Activated T-cell treated with anti-CD3 and anti-CD28 coated beads for 24 hours (primary cell): Measurements from ENCODE around the gene ZNF428.
"Not testable (repeated sequence)": the region's sequence is repeated elsewhere in the genome, so short reads cannot be mapped to it uniquely, and the experiment has no call there.

Source experiments
- DNase-seq: peaks from one replicate; pipeline ENCODE4 v3.0.0-alpha.2; 2020; ENCODE audit warnings: low read depth

Gene ZNF428

DNA sequence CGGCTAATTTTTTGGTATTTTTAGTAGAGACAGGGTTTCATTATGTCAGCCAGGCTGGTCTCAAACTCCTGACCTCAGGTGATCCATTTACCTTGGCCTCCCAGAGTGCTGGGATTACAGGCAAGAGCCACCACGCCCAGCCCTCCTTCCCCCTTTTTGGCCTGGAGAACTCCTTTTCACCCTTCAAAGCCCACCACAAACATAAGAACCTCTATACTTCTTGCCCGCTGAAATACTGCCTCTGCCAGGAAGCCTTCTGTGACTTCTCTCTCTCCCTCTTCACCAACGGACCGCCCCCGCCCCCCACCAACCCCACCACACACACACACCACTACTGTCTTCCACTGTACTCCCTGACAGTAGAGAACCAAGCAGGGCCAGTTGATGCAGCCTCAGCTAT, 2.5 kb downstream of the ZNF428 start:
- no peak for DNase-seq

DNA sequence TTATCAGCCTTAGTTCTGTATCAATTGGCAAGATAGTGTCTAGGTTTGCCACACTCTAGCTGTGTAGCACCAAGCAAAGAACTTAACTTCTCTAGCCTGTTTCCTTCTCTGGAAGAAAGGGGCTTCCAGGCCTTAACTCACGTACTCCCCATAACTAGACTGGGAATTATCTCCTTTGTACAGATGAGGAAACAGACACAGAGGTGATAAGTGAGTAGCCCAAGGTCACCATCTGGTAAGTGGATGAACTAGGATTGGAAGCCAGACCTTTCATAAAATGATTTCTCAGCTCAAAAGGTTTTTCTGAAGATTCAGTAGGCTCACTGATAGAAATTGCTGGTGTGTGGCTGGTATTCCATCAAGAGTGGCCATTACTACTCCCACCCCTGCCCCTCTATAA, 3.1 kb downstream of the ZNF428 start:
- no peak for DNase-seq

DNA sequence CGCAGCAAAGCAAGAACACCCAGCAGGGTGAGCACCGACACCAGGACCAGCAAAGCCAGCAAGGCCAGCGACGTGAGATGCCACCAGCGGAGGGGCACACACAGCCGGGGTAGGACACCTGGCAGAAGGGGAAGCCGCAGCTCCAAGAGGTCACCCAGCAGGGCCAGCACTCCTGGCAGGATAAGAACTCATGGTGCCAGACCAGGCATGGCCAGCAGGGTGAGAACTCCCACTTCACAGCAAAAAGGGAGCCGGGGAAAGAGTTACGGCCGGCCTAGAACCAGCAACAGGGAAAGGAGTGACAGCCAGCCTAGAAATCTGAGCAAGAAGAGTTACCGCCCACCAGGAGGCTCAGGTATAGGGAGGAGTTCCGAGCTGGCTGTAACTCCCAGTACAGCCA, 7.1 kb downstream of the ZNF428 start:
- no peak for DNase-seq

DNA sequence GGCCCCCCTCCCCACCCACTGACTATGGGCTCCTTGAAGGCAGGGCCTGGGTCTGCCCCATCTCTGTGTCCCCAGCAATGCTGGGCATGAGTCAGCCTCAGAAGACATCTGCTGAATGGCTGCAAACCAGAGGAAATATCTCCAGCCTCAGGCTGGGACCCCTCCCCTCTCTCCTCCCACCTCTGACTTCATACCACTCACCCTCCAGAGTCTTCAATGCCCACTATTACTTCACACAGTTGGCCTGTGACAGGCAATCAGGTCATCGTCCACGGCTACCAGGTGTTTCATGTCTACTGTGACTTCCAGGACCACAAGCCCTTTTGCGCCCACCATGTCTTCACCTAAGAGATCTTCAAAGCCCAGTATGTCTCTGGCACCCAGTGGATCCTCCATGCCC, 7.6 kb downstream of the ZNF428 start, which contains the start of gene SRRM5:
Gene SRRM5, plus strand, starts transcription at position 301 of the 400 bp plus-strand sequence. Its CDS starts 34 bp downstream, at position 335.
- DNase-seq, result no peak

DNA sequence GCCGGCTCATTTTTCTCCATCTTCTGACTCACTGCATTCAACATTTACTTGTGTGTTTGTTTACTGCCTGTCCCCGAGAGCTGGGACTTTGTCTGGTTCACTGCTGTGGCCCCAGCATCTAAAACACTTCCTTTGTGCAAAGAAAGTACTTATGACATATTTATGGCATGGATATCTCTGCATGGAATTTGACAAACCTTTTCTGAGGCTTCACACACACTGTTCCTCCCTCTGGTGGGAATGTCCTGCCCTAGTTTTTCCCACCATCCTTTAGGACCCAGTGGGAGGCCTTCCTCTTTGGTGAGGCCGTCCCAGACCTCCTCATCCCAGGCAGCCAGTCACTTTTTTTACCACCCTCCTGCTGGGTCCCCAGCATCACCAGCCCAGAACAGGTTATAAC, 8.9 kb downstream of the ZNF428 start:
- DNase-seq, result no peak

DNA sequence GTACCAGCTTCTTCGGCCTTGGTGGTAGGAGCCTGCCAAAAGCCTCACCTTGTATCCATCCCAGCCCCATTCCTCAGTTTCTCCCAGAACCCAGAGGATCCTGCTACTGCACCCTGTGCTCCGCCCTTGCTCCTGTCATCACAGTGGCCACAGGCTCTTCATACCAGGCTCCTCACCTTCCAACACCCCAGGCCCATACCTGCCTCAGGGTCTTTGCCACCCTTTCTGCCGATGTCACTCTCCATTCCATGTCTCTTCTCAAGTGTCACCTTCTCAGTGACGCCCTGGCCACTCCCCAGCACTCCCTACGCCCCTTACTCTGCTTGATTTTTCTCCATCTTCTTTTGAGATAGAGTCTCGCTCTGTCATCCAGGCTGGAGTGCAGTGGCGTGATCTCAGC, 9.6 kb downstream of the ZNF428 start:
- DNase-seq, result no peak

DNA sequence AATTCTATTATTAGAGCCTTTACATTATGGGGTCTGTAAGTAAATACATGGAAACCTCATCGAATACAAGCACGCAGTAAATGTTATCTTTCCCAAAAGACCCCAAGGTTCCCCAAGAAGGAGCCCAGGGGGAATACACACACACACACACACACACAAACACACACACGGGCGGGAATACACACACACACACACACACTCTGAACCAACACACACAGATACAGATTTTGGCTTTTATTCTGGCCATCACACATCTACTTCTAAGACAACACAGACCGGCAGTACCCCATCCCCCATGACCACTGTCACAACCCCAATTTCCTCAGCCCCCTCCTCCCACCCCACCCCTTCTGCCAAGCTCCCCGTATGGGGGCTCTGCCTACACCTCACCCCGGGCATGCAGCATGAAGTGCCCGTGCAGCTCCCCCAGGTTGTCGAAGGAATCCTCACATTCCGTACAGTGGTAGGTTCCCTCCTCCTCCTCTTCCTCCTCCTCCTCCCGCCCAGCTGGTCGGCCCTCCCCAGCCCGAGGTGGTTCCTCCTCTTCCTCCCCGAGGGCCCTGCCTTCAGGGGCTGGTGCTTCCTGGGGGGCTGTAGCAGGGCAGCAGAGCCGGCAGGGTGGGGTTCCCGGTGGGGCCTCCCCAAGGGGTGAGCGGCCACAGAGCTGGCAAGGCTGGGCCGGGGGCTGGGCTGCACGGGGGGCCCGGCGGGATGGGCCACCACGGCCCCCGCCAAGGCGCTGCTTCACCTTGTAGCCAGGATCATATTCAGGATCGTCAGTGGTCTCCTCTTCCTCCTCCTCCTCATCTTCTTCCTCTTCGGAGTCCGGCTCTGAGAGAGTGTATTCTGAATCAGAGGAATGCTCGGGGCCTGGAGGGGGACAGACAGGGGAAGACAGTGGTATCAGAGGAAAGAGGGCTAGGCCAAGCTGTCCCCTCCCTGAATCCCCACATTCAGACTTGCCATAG, 11.9 kb downstream of the ZNF428 start:
- no peak for DNase-seq

DNA sequence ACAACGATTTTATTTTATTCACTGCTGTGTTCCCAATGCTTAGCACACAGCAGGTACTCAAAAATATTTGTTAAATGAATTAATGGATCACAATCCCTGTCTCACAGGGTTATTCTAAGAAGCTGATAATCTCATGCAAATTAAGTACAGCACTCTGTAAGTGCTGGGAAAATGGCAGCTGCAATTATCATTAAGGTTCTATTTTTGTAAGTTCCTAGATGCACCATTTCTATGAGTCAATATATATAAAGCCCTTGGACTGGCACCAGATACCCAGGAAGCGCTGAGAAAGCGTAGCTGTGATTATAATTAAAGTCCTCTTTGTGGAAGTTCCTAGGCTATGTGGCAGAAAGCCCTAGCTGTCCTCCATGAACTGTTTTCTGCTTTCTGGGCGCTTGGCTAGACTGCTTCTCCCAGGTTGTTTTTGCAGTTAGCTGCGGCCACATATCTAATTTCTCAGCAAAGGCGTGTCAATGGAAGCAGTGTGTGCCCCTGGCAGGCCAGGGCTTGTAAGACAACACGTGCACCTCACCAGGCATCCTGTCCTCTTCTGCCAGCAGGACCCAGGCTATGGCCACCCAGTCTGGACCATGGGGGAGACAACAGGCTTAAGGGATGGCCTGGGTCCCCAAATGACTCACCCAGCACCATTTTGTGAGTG, 12.7 kb downstream of the ZNF428 start:
- DNase-seq, result no peak

DNA sequence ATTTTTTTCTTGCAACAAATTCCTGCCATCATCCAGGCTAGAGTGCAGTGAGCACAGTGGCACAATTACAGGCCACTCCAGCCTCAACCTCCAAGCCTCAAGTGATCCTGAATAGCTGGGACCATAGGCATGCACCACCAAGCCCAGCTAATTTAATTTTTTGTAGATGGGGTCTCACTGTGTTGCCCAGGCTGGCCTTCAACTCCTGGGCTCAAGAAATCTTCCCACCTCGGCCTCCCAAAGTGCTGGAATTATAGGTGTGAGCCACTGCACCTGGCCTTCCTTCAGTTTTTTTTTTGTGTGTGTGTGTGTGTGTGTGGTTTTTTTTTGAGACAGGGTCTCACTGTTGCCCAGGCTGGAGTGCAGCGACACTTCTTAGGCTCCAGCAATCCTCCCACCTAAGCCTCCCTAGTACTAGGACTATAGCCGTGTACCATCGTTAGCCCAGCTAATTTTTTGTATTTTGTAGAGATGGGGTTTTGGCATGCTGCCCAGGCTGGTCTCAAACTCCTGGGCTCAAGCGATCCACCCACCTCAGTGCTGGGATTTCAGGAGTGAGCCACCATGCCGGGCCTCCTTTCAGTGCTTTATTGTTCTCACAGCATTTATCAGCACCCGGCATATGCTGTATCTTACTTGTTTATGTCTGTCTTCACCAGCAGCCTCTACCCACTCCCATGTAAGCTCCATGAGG, 13.4 kb downstream of the ZNF428 start:
- DNase-seq, result no peak

DNA sequence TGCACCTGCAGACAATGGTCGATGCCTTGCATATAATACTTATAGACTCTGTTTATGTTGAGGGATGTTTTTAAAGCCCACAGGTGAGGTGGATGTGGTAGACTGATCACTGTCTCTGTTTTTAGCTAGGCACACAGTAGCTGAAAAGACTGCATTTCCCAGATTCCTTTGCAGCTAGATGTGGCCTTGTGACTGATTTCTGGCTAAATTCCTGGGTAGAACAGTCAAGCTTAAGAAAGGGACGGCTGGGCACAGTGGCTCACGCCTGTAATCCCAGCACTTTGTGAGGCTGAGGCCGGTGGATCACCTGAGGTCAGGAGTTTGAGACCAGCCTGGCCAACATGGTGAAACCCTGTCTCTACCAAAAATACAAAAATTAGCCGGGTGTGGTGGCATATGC, 19.1 kb downstream of the ZNF428 start:
- DNase-seq, result not testable (repeated sequence)

DNA sequence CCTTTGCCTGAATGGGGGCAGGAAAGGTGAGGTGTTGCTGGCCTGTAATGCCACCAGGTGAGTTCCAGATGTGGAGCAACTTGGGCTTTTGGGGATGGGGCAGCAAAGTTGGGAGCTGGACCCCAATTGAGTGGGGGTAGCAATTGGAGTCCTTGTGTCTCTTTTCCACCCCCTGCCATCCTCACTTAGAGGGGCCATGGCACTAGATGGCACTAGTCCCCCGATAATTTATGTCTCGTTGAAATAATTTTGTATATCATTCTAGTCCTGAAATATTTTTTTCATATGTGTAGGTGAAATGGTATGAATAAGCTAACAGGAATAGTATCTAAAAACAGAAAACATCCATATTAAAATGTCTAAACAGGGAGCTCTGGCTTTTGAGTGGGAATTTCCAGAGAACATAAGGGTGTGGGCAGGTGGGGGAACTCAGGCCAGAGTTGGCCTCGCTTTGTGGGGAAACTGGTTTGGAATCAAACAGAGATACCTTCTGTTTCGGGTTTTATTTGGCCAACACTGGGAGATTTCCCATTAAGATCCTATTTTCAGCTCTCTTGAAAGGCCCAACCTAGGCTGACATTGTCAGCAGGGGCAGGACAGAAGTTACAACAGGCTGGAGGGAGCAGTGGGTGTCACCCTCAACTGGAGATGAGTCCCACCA, 19.7 kb downstream of the ZNF428 start:
- DNase-seq, result no peak

DNA sequence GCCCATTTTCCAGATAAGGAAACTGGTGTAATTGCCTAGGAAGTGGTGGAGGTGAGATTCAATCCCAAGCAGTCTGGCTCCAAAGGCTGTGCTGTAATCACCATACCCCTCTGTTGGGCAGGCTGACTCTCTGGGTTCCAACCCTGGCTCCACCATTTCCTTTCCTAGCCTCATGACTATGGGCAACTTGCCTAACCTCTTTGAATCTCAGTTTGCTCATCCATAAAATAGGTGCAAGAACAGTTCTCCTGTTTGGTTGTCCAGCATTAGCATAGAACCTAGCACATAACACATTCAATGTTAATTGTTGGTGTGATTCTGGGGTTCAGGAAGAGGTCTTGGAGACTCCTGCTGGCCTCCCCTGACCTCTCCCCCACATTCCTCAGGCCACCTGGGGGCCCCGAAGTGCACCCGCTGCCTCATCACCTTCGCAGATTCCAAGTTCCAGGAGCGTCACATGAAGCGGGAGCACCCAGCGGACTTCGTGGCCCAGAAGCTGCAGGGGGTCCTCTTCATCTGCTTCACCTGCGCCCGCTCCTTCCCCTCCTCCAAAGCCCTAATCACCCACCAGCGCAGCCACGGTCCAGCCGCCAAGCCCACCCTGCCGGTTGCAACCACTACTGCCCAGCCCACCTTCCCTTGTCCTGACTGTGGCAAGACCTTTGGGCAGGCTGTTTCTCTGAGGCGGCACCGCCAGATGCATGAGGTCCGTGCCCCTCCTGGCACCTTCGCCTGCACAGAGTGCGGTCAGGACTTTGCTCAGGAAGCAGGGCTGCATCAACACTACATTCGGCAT, 20.8 kb downstream of the ZNF428 start:
- no peak for DNase-seq

DNA sequence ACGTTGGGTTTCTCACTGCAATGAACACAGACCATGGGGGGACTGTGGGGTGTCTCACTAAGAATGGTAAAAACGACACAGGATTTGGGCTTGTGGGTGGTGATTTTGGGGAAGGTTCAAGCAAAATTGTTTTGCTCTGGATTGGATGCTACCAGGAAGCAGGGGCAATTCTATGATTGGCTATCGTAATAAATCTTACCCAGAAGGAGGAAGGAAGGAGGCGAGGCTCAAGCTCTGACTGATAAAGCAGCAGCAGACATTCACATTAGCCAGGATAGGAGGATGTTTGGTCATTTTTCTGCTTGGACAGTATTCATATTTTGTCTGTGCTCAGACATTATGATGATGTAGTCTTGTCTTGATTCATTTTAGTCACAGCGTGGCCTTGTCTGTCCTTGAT, 21.6 kb downstream of the ZNF428 start:
- DNase-seq, result no peak

DNA sequence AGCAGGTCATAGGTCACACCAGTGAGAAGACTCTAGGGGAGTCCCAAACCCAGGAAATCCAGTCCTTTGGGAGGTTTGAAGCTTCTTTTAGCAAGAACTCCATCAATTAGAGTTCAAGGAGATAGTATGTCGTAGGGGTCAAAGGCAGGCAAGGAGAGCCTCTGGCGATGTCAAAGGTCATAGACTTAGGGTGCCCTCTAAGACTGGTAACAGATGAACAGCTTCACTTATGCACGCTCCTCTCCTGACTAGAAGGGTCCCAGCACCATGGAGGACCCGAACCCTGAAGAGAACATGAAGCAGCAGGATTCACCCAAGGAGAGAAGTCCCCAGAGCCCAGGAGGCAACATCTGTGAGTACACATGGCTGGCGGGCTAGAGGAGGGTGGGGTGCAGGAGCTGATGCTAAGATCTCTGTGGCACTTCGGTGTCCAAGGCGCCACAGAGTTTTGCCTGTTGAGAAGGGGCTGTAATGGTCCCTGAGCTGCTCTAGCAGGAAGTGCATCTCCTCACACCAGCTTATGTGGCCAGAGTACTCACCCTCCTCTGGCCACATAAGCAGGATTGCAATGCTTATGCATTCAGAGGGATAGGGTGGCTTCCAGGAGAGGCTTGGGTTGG, 22.5 kb downstream of the ZNF428 start:
- DNase-seq, result no peak

DNA sequence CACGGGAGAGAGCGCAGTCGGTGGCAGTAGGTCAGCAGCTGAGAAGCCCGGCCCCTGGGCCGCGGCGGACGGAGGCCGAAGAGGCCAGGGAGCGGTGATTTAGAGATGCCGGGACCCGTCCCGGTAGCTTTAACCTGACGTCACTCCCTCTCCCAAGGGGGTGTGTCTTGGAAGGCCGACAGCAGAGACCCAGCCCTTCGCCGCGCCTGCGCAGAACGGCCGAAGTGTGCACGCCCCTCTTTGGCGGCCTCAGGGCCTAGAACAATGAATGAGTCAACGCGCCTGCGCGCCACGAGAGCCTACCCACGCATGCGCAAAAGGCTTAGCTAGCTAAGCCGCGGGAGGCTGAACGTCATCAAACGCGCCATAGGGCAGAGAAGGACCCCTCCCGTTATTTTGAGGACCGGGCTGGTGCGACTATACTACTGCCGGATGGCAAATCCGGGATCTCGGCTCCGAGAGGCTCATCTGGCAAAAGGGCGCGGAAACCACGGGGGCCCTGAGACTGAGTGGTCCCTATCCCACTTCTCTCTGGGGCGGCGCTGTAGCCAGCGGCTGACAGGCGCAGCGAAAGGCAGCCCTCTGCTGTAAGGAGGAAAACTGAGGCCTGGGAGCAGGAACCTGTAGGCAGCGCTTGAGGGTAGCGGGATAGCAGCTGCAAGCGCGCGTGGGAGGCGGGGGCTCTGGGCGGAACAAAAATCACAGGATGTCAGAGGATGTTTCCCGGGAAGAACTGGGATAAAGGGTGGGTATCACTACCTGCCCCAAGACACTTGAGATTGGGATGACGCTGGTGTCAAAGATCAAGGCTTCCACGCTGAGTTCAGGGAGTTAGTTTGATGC, 23.2 kb downstream of the ZNF428 start, which contains the start of the genes IRGQ and ZNF576:
Gene IRGQ, minus strand, starts transcription at position 136 of the 843 bp plus-strand sequence. CDS start 796 bp downstream, outside the sequence.
Gene ZNF576, plus strand, starts transcription at position 597 of the 843 bp plus-strand sequence. CDS start 514 bp downstream, outside the sequence.
- peak; percentile 100 for DNase-seq

DNA sequence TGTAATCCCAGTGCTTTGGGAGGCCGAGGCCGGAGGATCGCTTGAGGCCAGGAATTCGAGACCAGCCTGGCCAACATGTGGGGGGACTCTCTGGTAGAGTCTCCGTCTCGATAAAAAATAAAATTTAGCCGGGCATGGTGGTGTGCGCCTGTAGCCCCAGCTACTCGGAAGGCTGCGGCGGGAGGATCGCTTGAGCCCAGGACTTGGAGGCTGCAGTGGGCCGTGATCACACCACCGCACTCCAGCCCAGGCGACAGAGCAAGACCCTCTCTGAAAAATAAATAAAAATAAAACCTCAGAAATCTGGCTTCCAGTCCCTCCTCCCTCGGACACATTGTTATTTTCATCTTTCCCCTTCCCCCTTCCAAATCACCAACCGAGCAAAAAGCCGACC, 23.8 kb downstream of the ZNF428 start:
- no peak for DNase-seq

DNA sequence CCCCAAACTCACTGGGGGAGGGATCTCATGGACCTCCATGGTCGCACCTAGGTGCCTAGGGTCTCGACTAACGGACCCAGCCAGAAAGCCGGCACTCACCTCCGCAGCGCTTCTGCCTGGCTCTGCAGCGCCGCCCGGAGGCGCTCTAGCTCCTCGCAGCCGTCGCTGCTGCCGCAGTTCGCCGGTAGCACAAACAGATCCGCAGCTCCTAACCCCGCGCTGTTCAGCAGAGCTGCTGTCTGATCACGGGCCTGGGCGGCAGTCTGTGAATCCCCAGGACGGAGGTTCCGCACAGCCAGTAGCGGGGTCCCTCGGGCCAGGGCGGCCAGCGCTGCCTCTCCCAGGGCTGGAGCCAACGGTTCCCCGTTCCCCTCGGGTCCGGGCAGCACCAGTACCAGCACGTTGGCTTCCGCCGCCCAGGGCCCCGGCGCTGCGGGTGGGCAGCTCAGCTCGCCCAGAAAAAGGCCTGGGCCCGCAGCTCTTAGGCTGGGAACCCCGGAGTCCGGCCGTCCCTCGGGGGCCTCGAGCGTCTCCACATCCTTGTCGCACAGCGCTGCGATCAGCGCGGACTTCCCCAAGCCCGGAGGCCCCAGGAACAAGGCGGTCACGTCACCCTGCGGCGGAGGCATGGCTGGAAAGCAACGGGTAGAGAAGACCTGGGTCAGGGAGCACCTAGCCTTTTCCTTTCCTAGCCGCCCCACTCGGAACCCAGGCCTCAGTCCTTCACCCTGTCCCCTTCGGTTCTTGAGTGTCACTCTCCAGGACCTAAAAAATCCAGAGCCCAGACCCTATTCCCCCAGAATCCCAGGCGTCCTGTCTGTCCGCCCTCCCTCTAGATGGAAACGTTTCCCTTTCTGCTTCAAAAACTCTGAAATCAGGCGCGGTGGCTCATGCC, 24.5 kb downstream of the ZNF428 start:
- DNase-seq, result peak; percentile 54

DNA sequence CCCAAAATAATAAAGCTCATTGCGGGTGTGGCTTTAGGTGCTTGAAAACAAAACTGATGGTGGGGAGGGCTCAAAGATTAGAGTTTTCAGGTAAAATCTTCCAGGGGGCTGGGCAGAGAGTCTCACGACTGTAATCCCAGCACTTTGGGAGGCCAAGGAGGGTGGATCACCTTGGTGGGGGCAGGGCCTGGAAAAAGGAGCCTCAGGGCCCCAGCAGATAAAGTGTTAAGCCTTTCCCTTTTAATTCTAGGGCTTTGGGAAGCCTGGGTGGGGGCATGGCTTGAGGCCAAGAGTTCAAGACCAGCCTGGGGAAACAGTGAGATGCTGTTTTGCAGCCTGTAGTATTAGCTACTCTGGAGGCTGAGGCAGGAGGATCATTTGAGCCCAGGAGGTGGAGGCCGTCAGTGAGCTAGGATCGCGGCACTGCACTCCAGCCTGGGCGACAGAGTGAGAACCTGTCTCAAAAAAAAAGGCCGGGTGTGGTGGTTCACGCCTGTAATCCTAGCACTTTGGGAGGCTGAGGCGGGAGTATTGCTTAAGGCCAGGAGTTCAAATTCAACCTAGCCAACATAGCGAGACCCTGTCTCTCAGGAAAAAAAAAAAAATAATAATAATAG, 25.2 kb downstream of the ZNF428 start:
- DNase-seq, result no peak
